Hepatocyte (in vitro differentiated cells): ENCODE results near the gene FAM9B. TPM values are rescaled to one million over a fixed set of nuclear protein-coding genes. Genes with fewer than 3 reads are reported as not detected.

Experiments used
- DNase-seq: peaks from one replicate; pipeline ENCODE4 v3.0.0-alpha.2; 2016; ENCODE audit warnings: low spot score
- H2AFZ ChIP-seq: fragments of 200-600 bp; sonication (generic); 2 replicates; pipeline ENCODE4 v1.6.0; 2016; ENCODE audit warnings: antibody characterized with exemption, mild to moderate bottlenecking
- H3K27ac ChIP-seq: fragments of 200-600 bp; sonication (generic); 2 replicates; pipeline ENCODE4 v1.5.1; 2016; ENCODE audit warnings: mild to moderate bottlenecking
- H3K27me3 ChIP-seq: fragments of 200-600 bp; sonication (generic); 2 replicates; pipeline ENCODE4 v1.6.1; 2016
- H3K36me3 ChIP-seq: fragments of 200-600 bp; sonication (generic); replicated peaks from 2 replicates; pipeline ENCODE4 v1.5.1; 2016; ENCODE audit warnings: low read depth; ENCODE audit not compliant: insufficient read depth
- H3K4me1 ChIP-seq: fragments of 200-600 bp; sonication (generic); 2 replicates; pipeline ENCODE4 v1.5.1; 2016; ENCODE audit warnings: mild to moderate bottlenecking, moderate library complexity; ENCODE audit not compliant: insufficient read depth
- H3K4me2 ChIP-seq: fragments of 200-600 bp; sonication (generic); 2 replicates; pipeline ENCODE4 v1.6.0; 2016
- H3K4me3 ChIP-seq: fragments of 200-600 bp; sonication (generic); 2 replicates; pipeline ENCODE4 v1.5.1; 2016; ENCODE audit warnings: mild to moderate bottlenecking
- H3K79me2 ChIP-seq: fragments of 200-600 bp; sonication (generic); 2 replicates; pipeline ENCODE4 v1.6.0; 2017; ENCODE audit warnings: mild to moderate bottlenecking
- H3K9me2 ChIP-seq: fragments of 200-600 bp; sonication (generic); replicated peaks from 2 replicates; pipeline ENCODE4 v1.6.0; 2017; ENCODE audit warnings: mild to moderate bottlenecking; ENCODE audit not compliant: insufficient read depth
- H3K9me3 ChIP-seq: fragments of 200-600 bp; sonication (generic); 2 replicates; pipeline ENCODE4 v1.5.1; 2016; ENCODE audit warnings: low read depth, mild to moderate bottlenecking
- H4K20me1 ChIP-seq: fragments of 200-600 bp; sonication (generic); 2 replicates; pipeline ENCODE4 v1.6.0; 2016; ENCODE audit warnings: mild to moderate bottlenecking; ENCODE audit not compliant: insufficient read depth, poor library complexity, severe bottlenecking
- EZH2 ChIP-seq: fragments of 200-600 bp; sonication (generic); IDR thresholded peaks from 2 replicates; pipeline ENCODE4 v1.6.1; 2016; ENCODE audit warnings: antibody characterized with exemption, mild to moderate bottlenecking, borderline replicate concordance
- EZH2phosphoT487 ChIP-seq: fragments of 200-600 bp; sonication (generic); IDR thresholded peaks from one replicate; pipeline ENCODE4 v1.6.1; 2018; ENCODE audit warnings: antibody characterized with exemption, mild to moderate bottlenecking, low read depth, moderate library complexity; ENCODE audit not compliant: unreplicated experiment, severe bottlenecking
- WGBS: methylation state at CpG from one replicate; pipeline ENCODE4 v1.1.6; 2016; ENCODE audit warnings: low lambda C conversion rate; ENCODE audit errors: missing lambda C conversion rate; 5-methylcytosine and 5-hydroxymethylcytosine counted together
- polyA plus RNA-seq: library from polyadenylated mRNA; unstranded; fragments of >200 nt; fragmentation: Nextera tagmentation; extraction: Ambion mirVana; gene quantifications from 2 replicates; pipeline ENCODE4 v1.2.1, GENCODE V29; 2016
- total RNA-seq: library from RNA; depleted of rRNA; stranded (reverse); fragments of >200 nt; gene quantifications from 2 replicates; pipeline ENCODE4 v1.2.3, GENCODE V29; 2014
- TF ChIP-seq, protein P1 (sequence below): fragments of 200-600 bp; sonication (generic); IDR thresholded peaks from 2 replicates; pipeline ENCODE4 v1.5.1; 2016; ENCODE audit warnings: antibody characterized with exemption, mild to moderate bottlenecking; ENCODE audit not compliant: poor library complexity

The FAM9B gene
- total and polyA plus RNA-seq, 2 experiments from 2014 or later: not detected

DNA sequence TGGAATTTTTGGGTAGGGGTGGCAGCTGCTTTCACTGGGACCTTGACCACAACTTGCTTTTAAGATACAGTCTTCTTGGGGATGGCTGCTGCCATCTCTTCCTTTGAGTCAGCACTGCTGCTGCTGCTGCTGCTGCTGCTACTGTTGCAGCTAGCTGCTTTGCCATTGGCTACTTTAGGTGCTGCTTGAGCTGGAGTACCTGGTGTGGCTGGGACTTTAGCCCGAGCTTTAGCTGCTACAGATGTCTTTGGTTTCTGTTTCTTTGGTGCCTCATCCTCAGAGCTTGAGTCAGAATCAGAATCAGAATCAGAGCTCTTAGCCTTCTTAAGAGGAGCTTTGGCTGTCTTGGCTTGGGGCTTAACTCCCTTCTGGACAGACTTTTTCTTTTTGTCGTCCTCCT, 52.2 kb downstream of the FAM9B start:
- 38% methylated on average over 2 of the region's 2 CpGs for WGBS
- Histone ChIP-seq H3K36me3 (no peaks in the 10 kb centered on the region), H2AFZ (no peak overlapping the region), H3K27me3 (no peaks in the 10 kb centered on the region), H4K20me1 (no peaks in the 10 kb centered on the region), H3K9me2 (no peaks in the 10 kb centered on the region), H3K4me2 (no peak overlapping the region), H3K79me2 (no peaks in the 10 kb centered on the region), H3K27ac (no peak overlapping the region), H3K9me3 (no peaks in the 10 kb centered on the region), H3K4me3 (no peak overlapping the region), H3K4me1 (no peaks in the 10 kb centered on the region)
- no peak for DNase-seq
- TF ChIP-seq, protein P1, sequence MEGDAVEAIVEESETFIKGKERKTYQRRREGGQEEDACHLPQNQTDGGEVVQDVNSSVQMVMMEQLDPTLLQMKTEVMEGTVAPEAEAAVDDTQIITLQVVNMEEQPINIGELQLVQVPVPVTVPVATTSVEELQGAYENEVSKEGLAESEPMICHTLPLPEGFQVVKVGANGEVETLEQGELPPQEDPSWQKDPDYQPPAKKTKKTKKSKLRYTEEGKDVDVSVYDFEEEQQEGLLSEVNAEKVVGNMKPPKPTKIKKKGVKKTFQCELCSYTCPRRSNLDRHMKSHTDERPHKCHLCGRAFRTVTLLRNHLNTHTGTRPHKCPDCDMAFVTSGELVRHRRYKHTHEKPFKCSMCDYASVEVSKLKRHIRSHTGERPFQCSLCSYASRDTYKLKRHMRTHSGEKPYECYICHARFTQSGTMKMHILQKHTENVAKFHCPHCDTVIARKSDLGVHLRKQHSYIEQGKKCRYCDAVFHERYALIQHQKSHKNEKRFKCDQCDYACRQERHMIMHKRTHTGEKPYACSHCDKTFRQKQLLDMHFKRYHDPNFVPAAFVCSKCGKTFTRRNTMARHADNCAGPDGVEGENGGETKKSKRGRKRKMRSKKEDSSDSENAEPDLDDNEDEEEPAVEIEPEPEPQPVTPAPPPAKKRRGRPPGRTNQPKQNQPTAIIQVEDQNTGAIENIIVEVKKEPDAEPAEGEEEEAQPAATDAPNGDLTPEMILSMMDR: no peak
- no peak for TF ChIP-seq EZH2
- no peak for TF ChIP-seq EZH2phosphoT487

- no peak overlapping the region for H2AFZ ChIP-seq
- H3K4me1 ChIP-seq: no peaks in the 10 kb centered on the region
- H3K9me3 ChIP-seq: no peaks in the 10 kb centered on the region
- H3K79me2 ChIP-seq: no peaks in the 10 kb centered on the region
- DNase-seq: no peak
- H3K27me3 ChIP-seq: no peaks in the 10 kb centered on the region
- TF ChIP-seq EZH2: no peak
- TF ChIP-seq, protein P1: no peak
- no peak for TF ChIP-seq EZH2phosphoT487
- no peaks in the 10 kb centered on the region for H3K36me3 ChIP-seq
- H3K9me2 ChIP-seq: no peaks in the 10 kb centered on the region
- WGBS: 69% methylated on average over 1 of the region's 1 CpG
- H4K20me1 ChIP-seq: no peaks in the 10 kb centered on the region
- no peak overlapping the region for H3K27ac ChIP-seq
- H3K4me3 ChIP-seq: no peak overlapping the region
- no peak overlapping the region for H3K4me2 ChIP-seq
Observed at GRCh38 chrX:8980756-8981155, 53.2 kb downstream of the FAM9B start.

Other genes starting within 250 kb of the FAM9B start
- not detected in 2 replicates for gene FAM9A, start 232.7 kb downstream of the FAM9B start, total RNA-seq
- not detected in 2 replicates for gene FAM9A, start 232.7 kb downstream of the FAM9B start, polyA plus RNA-seq